Stimulated activated CD8-positive, alpha-beta memory T cell treated with anti-CD3 and anti-CD28 coated beads, Interleukin-12 subunit alpha, Interleukin-12 subunit beta, amount 100 ng/mL, for 4 hours (primary cell): ENCODE results near the gene ATG9B.

Experiments
- DNase-seq: peaks from one replicate; pipeline ENCODE4 v3.0.0-alpha.2; 2020; ENCODE audit warnings: low read depth

The ATG9B gene

GRCh38 chr7:150965273-150965830, 58.9 kb downstream of the ATG9B start:
- no peak for DNase-seq
